Pulmonary artery endothelial cell (primary cell): Measurements from ENCODE around the gene IGFBP3. TPM values are rescaled to one million over a fixed set of nuclear protein-coding genes. Genes with fewer than 3 reads are reported as not detected.

Experiments
- DNase-seq: peaks from one replicate; pipeline ENCODE4 v3.0.0-alpha.2; 2011; ENCODE audit warnings: low read depth, low spot score
- total RNA-seq: library from RNA; depleted of rRNA; stranded (reverse); fragments of >200 nt; gene quantifications from 2 replicates; pipeline ENCODE4 v1.2.3, GENCODE V29; 2014

The IGFBP3 gene
- total RNA-seq, 1 donor from 2014 or later, result 15.5 TPM

GRCh38 chr7:45892407-45893035 lies 28.6 kb downstream of the IGFBP3 start:
- DNase-seq, result no peak

- no peak for DNase-seq
These were observed 29.3 kb downstream of the IGFBP3 start for GRCh38 chr7:45891462-45892402.

GRCh38 chr7:45890902-45891461 lies 30.1 kb downstream of the IGFBP3 start:
- no peak for DNase-seq

DNA sequence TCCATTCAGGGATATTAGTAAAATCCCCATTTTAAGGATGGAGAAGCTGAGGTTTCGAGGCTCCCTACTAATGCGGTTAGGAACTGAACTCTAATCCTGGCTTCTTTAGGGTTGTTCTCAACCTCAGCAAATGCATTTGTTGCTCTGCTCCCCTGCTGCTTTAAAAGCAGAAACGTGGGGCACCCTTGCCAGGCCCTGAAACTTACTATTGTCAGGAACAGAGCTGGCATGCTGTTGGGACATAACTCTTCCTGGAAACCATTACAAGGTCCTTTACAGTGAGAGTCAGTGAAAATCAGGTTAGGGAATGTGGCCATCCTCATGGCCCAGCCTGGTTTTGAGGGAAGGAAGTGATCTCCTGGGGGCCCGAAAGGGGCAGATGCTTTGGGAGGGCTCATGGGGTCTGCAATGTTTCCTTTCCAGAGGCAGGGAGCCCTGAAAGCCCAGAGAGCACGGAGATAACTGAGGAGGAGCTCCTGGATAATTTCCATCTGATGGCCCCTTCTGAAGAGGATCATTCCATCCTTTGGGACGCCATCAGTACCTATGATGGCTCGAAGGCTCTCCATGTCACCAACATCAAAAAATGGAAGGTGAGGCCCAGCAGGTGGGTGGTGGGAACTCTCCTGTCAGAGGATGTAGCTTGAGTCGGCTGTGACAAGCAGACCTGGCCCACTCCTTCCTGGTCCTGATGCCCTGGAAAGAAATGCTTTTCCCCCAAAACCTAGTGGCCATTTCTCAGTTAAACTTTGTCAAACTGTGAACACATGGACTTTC lies 30.8 kb downstream of the IGFBP3 start:
- DNase-seq, result no peak

GRCh38 chr7:45889367-45890067 lies 31.6 kb downstream of the IGFBP3 start:
- peak; percentile 30 for DNase-seq

DNA sequence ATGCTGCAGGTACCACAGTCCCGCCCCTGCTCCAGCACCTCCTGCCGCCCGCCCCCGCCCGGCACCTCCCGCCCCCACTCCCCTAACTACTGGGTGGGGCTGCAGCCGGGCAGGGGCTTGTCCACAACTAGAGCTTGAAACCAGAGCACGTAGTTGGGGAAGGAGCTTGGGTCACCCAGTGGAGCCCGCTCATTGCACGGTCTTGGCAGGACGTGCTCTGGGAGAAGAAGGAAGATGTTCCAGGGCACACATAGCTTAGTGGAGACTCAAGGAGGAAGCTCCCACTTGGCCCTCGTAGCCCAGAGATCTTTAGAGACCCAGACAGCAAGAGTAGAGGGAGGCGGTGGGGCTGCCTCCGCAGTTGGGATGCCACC lies 32.1 kb downstream of the IGFBP3 start:
- DNase-seq, result no peak

GRCh38 chr7:45888185-45888992 lies 32.7 kb downstream of the IGFBP3 start, which contains the start of gene IGFBP1:
TSS of gene IGFBP1 (plus strand) at chr7:45888488. CDS start at chr7:45888653, 165 bp downstream.
- no peak for DNase-seq

DNA sequence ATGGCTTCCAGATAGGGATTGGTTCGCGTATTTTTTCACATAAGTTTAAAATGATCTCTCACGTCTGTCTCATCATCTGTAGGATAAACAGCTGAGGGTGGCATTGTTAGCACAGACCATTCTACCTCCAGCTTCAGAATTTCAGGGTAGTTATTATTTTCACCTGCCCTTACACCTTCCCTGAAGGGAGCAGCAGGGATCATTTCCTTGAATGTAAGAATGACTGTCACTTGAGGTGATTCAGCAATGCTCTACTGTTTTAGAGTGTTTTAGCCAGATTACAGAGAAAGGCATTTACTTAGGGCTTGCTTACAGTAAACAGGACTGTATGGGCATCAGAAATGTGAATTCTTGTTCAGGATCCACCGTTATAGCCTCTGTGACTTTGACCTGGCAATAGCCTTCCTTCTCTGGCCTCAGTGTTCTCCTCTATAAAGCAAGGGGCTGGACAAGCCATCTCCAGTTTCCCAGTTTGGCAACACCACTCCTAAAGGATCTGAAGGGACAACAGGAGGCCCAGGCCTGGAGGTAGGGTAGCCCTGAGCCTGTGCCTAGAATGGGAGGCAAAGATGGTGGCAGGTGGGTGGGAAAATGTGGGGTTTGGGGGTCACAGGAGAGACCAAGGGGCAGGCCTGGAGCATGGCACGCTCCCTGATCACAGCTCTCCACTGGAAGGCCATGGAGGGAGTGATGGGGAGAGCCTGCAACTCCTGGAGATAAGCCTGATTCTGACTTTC lies 34.0 kb downstream of the IGFBP3 start:
- DNase-seq, result no peak

DNA sequence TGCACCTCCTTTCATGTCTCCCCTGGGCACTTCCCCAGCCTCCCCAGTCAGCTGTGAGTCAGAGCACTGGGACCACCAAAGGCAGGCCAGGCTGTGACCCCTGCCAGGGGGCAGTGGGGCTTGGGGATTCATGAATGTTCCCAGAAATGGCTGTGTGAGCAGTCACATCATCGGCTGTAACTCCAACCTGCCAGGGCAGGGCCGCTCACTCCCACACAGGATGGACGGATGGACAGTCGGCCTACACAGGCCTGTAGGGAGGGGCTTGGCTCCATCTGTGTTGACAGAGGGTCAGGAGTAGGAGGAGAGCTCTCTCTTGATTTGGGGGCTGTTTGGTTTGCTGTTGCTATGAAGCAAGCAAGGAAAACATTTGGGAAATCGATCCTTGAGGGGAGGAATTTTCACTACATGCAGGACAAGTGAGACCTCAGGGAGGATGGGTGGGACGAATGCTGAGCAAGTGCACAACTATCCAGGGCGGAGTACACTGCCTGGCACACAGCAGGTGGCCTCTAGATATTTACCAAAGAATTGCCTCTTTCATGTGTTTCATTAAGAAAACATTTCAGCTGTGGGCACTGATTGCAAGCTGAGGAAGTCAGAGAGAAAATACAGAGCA lies 35.7 kb downstream of the IGFBP3 start:
- DNase-seq, result no peak

- no peak for DNase-seq
These were observed 36.9 kb downstream of the IGFBP3 start for GRCh38 chr7:45884136-45884535.

DNA sequence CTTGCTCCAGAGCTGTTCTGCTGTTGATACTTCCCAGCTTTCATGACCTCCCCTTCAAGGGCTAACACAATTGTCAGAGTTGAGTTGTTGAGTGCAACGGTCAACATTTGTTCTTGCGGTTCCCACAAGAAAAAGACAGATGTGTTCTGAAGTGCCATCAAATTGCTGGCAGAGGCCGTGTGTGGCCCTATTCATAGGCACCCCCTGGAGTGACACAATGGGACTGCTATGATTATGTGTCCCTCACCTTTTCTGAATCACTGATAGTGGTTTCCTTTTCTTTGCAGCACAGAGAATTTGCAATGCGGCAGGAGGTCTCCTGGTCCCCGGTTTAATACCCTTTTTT lies 38.6 kb downstream of the IGFBP3 start:
- DNase-seq, result no peak

- DNase-seq, result no peak
These were observed 39.2 kb downstream of the IGFBP3 start for GRCh38 chr7:45881759-45882464.

DNA sequence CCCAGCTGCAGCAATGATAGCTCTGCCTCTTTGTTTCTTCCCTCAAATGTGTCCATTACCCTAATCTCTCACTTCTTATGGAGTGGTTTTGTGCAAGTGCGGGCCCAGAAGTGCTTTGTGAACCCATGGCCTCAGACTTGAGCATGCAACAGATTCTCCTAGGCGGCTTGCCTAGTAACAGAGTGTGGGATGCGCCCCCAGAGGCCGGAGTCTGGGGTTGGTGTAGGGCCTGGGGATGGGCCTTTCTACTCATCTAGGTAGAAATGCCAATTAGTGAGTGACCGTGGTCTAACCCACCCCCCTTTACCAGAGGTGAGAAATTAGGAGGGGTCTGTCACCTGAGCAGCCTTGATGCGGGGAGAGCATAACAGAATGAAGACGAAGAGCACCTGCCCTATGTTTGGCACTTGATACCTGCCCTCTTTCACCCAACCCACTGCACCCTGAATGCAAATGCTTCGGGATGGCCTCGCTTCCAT lies 39.8 kb downstream of the IGFBP3 start:
- DNase-seq, result no peak

DNA sequence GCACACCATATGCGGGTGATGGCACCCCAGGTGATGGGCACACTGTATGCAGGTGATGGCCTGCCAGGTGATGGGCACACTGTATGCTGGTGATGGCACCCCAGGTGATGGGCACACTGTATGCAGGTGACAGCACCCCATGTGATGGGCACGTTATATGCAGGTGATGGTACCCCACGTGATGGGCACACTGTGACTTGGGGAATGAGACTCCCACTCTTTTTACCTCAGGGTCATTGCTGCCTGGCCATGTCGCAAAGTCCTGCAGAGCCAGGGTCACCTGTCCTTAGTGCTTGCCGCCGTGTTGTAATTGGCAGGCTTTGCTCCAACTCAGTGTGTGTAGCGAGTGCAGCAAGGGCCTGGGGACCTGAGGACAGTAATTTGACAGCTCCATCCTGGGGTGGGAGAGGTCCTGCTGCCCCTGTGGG lies 40.6 kb downstream of the IGFBP3 start:
- no peak for DNase-seq

DNA sequence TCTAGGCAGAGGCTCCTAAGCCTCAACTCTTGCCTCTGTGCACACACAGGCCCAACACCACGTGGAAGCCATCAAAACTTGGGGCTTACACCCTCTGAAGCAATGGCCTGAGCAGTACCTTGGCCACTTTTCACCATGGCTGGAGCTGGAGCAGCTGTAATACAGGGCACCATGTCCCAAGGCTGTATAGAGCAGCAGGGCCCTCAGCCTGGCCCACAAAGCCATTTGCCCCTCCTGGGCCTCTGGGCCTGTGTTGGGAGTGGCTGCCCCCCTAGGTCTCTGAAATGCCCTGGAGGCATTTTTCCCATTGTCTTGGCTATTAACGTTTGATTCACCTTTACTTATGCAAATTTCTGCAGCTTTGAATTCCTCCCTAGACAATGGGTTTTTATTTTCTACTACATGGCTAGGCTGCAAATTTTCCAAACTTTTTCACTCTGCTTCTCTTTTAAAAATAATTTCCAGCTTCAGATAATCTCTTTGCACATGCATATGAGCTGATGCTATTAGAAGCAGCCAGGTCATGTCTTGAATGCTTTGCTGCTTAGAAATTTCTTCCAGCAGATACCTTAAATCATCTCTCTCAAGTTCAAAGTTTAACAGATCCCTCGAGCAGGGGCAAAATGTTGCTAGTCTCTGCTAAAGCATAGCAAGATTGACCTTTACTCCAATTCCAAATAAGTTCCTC lies 42.5 kb downstream of the IGFBP3 start:
- no peak for DNase-seq

DNA sequence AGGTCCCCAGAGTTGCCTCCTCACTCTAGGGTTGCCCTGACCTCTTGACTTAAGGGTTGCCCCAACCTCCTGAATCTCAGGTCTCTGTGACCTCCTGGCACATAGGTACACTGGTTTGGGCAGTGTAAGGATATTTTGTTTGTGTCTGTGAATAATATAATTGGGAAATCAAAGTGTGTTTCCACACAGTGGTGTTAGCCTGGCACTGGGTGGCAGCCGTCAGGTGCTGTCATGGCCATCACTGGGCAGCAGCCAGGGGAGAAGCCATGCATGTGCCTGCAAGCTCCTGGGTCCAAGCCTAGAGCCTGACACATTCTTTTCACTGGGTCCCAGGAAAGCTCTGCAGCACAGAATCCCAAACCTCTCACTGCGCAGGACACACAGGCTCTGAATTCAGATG lies 44.6 kb downstream of the IGFBP3 start:
- no peak for DNase-seq

GRCh38 chr7:45874408-45875131 lies 46.5 kb downstream of the IGFBP3 start:
- peak; percentile 64 for DNase-seq
